Erythroblast (primary cell): Measurements from ENCODE around the gene TMEM35B.
"Not testable (repeated sequence)": the region's sequence is repeated elsewhere in the genome, so short reads cannot be mapped to it uniquely, and the experiment has no call there.

Experiments used
- GATA1 ChIP-seq: IDR thresholded peaks from 2 replicates; pipeline ENCODE4 v1.6.1; 2011; ENCODE audit warnings: low read depth, mild to moderate bottlenecking, control low read depth, low read length, moderate library complexity
- POLR2A ChIP-seq: IDR thresholded peaks from 2 replicates; pipeline ENCODE4 v1.6.1; 2011; ENCODE audit warnings: mild to moderate bottlenecking, low read length

DNA sequence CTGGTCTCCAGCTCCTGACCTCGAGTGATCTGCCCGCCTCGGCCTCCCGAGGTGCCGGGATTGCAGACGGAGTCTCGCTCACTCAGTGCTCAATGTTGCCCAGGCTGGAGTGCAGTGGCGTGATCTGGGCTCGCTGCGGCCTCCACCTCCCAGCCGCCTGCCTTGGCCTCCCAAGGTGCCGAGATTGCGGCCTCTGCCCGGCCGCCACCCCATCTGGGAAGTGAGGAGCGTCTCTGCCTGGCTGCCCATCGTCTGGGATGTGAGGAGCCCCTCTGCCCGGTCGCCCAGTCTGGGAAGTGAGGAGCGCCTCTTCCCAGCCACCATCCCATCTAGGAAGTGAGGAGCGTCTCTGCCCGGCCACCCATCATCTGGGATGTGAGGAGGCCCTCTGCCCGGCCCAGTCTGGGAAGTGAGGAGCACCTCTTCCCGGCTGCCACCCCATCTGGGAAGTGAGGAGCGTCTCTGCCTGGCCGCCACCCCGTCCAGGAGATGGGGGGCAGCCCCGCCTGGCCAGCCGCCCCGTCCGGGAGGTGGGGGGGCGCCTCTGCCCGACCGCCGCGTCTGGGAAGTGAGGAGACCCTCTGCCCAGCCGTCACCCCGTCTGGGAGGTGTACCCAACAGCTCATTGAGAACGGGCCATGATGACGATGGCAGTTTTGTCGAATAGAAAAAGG lies 37.4 kb downstream of the TMEM35B start:
- TF ChIP-seq POLR2A, GATA1: not testable (repeated sequence)
